HG03432 (cell line): ENCODE results near the gene LGALS12.

Experiments
- ATAC-seq: cut with Tn5 transposase; IDR thresholded peaks from one replicate; pipeline ENCODE4 v1.9.1; 2021; ENCODE audit warnings: mild to moderate bottlenecking, moderate library complexity; ENCODE audit not compliant: unreplicated experiment

LGALS12 gene

GRCh38 chr11:63505857-63506528 is at the start of gene LGALS12:
Gene LGALS12, plus strand, starts transcription at chr11:63506084. Its CDS starts 375 bp downstream, at chr11:63506459.
- no peak for ATAC-seq

- ATAC-seq, result no peak
Measured at GRCh38 chr11:63459586-63459985, 46.3 kb upstream of the LGALS12 start.

- no peak for ATAC-seq
Measured at GRCh38 chr11:63462137-63462536, 43.7 kb upstream of the LGALS12 start.

GRCh38 chr11:63470311-63470710 is 35.6 kb upstream of the LGALS12 start:
- ATAC-seq, result no peak

- no peak for ATAC-seq
Measured at GRCh38 chr11:63472372-63472771, 33.5 kb upstream of the LGALS12 start.

GRCh38 chr11:63476618-63477017 is 29.3 kb upstream of the LGALS12 start:
- no peak for ATAC-seq

- no peak for ATAC-seq
Measured at GRCh38 chr11:63478896-63479295, 27.0 kb upstream of the LGALS12 start.

- no peak for ATAC-seq
Measured at GRCh38 chr11:63480039-63480438, 25.8 kb upstream of the LGALS12 start.

- ATAC-seq, result no peak
Measured at GRCh38 chr11:63485777-63486176, 20.1 kb upstream of the LGALS12 start.

- no peak for ATAC-seq
Measured at GRCh38 chr11:63488789-63489188, 17.1 kb upstream of the LGALS12 start.

- ATAC-seq, result no peak
Measured at GRCh38 chr11:63489879-63490278, 16.0 kb upstream of the LGALS12 start.

- ATAC-seq, result no peak
Measured at GRCh38 chr11:63490551-63491239, 15.2 kb upstream of the LGALS12 start, which contains the start of gene PLAAT5. Gene PLAAT5, minus strand, starts transcription at chr11:63491167. Its CDS starts 133 bp downstream, at chr11:63491034.

GRCh38 chr11:63491240-63491587 is 14.7 kb upstream of the LGALS12 start:
- no peak for ATAC-seq

GRCh38 chr11:63491636-63492372 is 14.1 kb upstream of the LGALS12 start:
- no peak for ATAC-seq

GRCh38 chr11:63492441-63492840 is 13.4 kb upstream of the LGALS12 start:
- ATAC-seq, result no peak

- no peak for ATAC-seq
Measured at GRCh38 chr11:63493127-63493526, 12.8 kb upstream of the LGALS12 start.

GRCh38 chr11:63494975-63495374 is 10.9 kb upstream of the LGALS12 start:
- ATAC-seq, result no peak

GRCh38 chr11:63499874-63500273 is 6.0 kb upstream of the LGALS12 start:
- ATAC-seq, result no peak

GRCh38 chr11:63501236-63501635 is 4.6 kb upstream of the LGALS12 start:
- ATAC-seq, result no peak

GRCh38 chr11:63502252-63502820 is 3.5 kb upstream of the LGALS12 start:
- ATAC-seq, result no peak

GRCh38 chr11:63503492-63503891 is 2.4 kb upstream of the LGALS12 start:
- no peak for ATAC-seq
